HL-60 (cell line): ENCODE measurements around the gene HDAC7.
A peak's percentile ranks its signal among the peaks of the same experiment; 100 is the strongest.

Experiments
- DNase-seq, 2 experiments: peaks; one replicate each; pipeline ENCODE4 v3.0.0-alpha.2; 2010 to 2020; ENCODE audit warnings: low read depth in 1 of 2, low spot score in 1 of 2
- H3K27ac ChIP-seq: fragments of 250-450 bp; sonication (Bioruptor Pico); replicated peaks from 2 replicates; pipeline ENCODE4 v1.5.1; 2020; ENCODE audit warnings: mild to moderate bottlenecking, moderate library complexity
- H3K27me3 ChIP-seq: fragments of 250-450 bp; sonication (Bioruptor Pico); 2 replicates; pipeline ENCODE4 v1.5.1; 2021; ENCODE audit warnings: mild to moderate bottlenecking, moderate library complexity; ENCODE audit not compliant: insufficient read depth, poor library complexity, severe bottlenecking
- H3K4me3 ChIP-seq: replicated peaks from 2 replicates; pipeline ENCODE4 v1.5.1; 2011; ENCODE audit warnings: mild to moderate bottlenecking, control low read depth, low read length; ENCODE audit not compliant: insufficient read depth
- CTCF ChIP-seq: IDR thresholded peaks from one replicate; pipeline ENCODE4 v1.5.1; 2011; ENCODE audit warnings: low read length, control low read depth, inconsistent platforms; ENCODE audit not compliant: insufficient read depth
- GABPA ChIP-seq: IDR thresholded peaks from 2 replicates; pipeline ENCODE4 v1.6.1; 2012; ENCODE audit warnings: low read depth
- POLR2AphosphoS5 ChIP-seq: IDR thresholded peaks from 2 replicates; pipeline ENCODE4 v1.6.1; 2012; ENCODE audit warnings: low read depth
- REST ChIP-seq: IDR thresholded peaks from 2 replicates; pipeline ENCODE4 v1.6.1; 2012; ENCODE audit warnings: low read depth; ENCODE audit not compliant: insufficient replicate concordance
- SPI1 ChIP-seq: IDR thresholded peaks from 2 replicates; pipeline ENCODE4 v1.6.1; 2012; ENCODE audit warnings: low read depth, mild to moderate bottlenecking, borderline replicate concordance

The HDAC7 gene

GRCh38 chr12:47771304-47771703 lies 48.4 kb downstream of the HDAC7 start:
- H3K27me3 ChIP-seq, result no peaks in the 10 kb centered on the region
- no peak overlapping the region for H3K4me3 ChIP-seq
- TF ChIP-seq CTCF (no peak), SPI1 (no peak), POLR2AphosphoS5 (no peak), REST (no peak), GABPA (no peak)
- no peak for DNase-seq
- no peak overlapping the region for H3K27ac ChIP-seq

GRCh38 chr12:47770086-47770726 lies 49.5 kb downstream of the HDAC7 start:
- H3K4me3 ChIP-seq, result no peak overlapping the region
- TF ChIP-seq REST (no peak), POLR2AphosphoS5 (no peak), SPI1 (no peak), GABPA (no peak), CTCF (no peak)
- DNase-seq, result peak; percentile 49 to 82
- no peaks in the 10 kb centered on the region for H3K27me3 ChIP-seq
- H3K27ac ChIP-seq, result no peak overlapping the region

- DNase-seq, result no peak
- TF ChIP-seq POLR2AphosphoS5, result no peak
- TF ChIP-seq CTCF, result no peak
- no peak for TF ChIP-seq SPI1
- H3K27ac ChIP-seq, result no peak overlapping the region
- H3K27me3 ChIP-seq, result no peaks in the 10 kb centered on the region
- H3K4me3 ChIP-seq, result no peak overlapping the region
Measured at GRCh38 chr12:47769234-47770085, 50.2 kb downstream of the HDAC7 start.
